Measurements from ENCODE around the gene DTX3. TPM values are rescaled to one million over a fixed set of nuclear protein-coding genes. Genes with fewer than 3 reads are reported as not detected.
"Not testable (repeated sequence)": the region's sequence is repeated elsewhere in the genome, so short reads cannot be mapped to it uniquely, and the experiment has no call there.

The DTX3 gene
- total and polyA plus RNA-seq, 2 of the 13 experiments (the other 11 are each of a cell fraction or from before 2014, with no cell fraction given), result 9.0 to 27.2 TPM

DNA sequence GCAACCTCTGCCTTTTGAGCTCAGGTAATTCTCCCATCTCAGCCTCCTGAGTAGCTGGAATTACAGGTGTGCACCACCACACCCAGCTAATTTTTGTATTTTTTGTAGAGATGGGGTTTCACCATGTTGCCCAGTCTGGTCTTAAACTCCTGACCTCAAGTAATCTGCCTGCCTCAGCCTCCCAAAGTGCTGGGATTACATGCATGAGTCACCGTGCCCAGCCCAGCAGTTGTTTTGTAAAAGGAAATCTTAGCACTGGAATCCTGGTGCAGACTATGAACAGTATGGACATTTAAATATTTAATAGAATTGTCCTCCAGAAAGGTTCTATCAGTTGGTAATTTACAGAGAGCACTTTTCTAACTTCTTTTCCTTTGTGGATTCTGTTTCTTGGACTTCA, 43.5 kb upstream of the DTX3 start:
- H3K79me2 ChIP-seq (ENCODE audit: insufficient read depth, low read length); BruUV-seq (replicated peaks); H3K27ac ChIP-seq (ENCODE audit: extremely low read length, insufficient read depth, low read length); H3K4me2 ChIP-seq (ENCODE audit: low read depth, low read length); H3K36me3 ChIP-seq (replicated peaks in 1 of 2; ENCODE audit: control insufficient read depth in 1 of 2, insufficient read depth in 2 of 2, low read length in 2 of 2); H3K27me3 ChIP-seq (ENCODE audit: control insufficient read depth in 1 of 2, insufficient read depth in 2 of 2, low read length in 2 of 2); H3K9ac ChIP-seq (ENCODE audit: insufficient read depth, low read depth, low read length); H4K20me1 ChIP-seq (ENCODE audit: insufficient read depth, low read length); DNase-seq (ENCODE audit: low spot score); FAIRE-seq; H3K4me3 ChIP-seq (replicated peaks in 1 of 3; ENCODE audit: insufficient read depth in 1 of 3, low read depth in 2 of 3, low read length in 3 of 3); CTCF ChIA-PET (ENCODE audit: low intra/inter-chr PET ratio, low total read pairs); intact Hi-C loops (cut with micrococcal nuclease; ENCODE audit: unreplicated experiment); H3K4me1 ChIP-seq (ENCODE audit: insufficient read depth, low read length); H3K9me3 ChIP-seq (ENCODE audit: low read length); in situ Hi-C loops (cut with HindIII; ENCODE audit: extremely low pct_ligation_motif_present, low pct_unique_long_range_greater_than_20kb); H2AFZ ChIP-seq (ENCODE audit: low read length); ATAC-seq: not testable (repeated sequence)
- POLR2A ChIA-PET, result interaction anchor here (0.7 kb wide), 1 partner anchor 13 kb away, joined by 4 read pairs; no protein-coding TSS in a partner anchor
- TF ChIP-seq FOSL2 (CRISPR knock-in tag; IDR thresholded peaks at IDR 0.05), result 0 out of 2 replicates have a peak, but pooled peaks have one; percentile 26
- 60% methylated on average over 1 of the region's 1 CpG for WGBS (ENCODE audit: low lambda C conversion rate)

DNA sequence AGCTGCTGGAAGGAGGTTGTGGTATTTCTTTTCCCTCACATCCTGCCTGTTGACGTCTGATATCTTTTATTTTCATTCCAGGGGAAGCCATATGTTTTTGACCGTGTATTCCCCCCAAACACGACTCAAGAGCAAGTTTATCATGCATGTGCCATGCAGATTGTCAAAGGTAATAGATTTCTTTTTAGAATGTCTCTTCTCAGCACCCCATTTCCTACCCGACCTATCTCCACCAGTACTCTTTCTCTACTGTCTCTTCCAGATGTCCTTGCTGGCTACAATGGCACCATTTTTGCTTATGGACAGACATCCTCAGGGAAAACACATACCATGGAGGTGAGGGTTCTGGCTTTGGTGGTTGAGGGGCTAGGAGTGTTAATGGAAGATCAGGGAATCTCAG, 41.3 kb upstream of the DTX3 start:
- no peak overlapping the region for H3K4me2 ChIP-seq (ENCODE audit: low read depth, low read length)
- no peak for FAIRE-seq
- BruUV-seq (replicated peaks), result no TSS peak
- H3K79me2 ChIP-seq (ENCODE audit: insufficient read depth, low read length), result no peaks in the 10 kb centered on the region
- no peak overlapping the region for H2AFZ ChIP-seq (ENCODE audit: low read length)
- ChIA-PET CTCF (ENCODE audit: low intra/inter-chr PET ratio, low total read pairs) (no interaction called here), POLR2A (no interaction called here)
- no peak for TF ChIP-seq ATRX (CRISPR knock-in tag; IDR thresholded peaks at IDR 0.05; ENCODE audit: borderline replicate concordance)
- TF ChIP-seq ZNF75D (CRISPR knock-in tag; IDR thresholded peaks at IDR 0.05; ENCODE audit: borderline replicate concordance), result no peak
- no peak for TF ChIP-seq FIP1L1 (IDR thresholded peaks at IDR 0.05; ENCODE audit: borderline replicate concordance, insufficient read depth, low read depth, low read length)
- no peak for TF ChIP-seq ZKSCAN1 (IDR thresholded peaks at IDR 0.05; ENCODE audit: low read length)
- no peak for TF ChIP-seq ZSCAN20 (CRISPR knock-in tag; IDR thresholded peaks at IDR 0.05; ENCODE audit: borderline replicate concordance)
- TF ChIP-seq HNF4G (IDR thresholded peaks at IDR 0.05; ENCODE audit: borderline replicate concordance, low read depth, low read length), result no peak
- TF ChIP-seq HNF4G (CRISPR knock-in tag; IDR thresholded peaks at IDR 0.05; ENCODE audit: borderline replicate concordance, low read depth), result no peak
- H3K9me3 ChIP-seq (ENCODE audit: low read length), result no peaks in the 10 kb centered on the region
- in situ Hi-C loops (cut with HindIII; ENCODE audit: extremely low pct_ligation_motif_present, low pct_unique_long_range_greater_than_20kb), result no loop called here
- H3K27me3 ChIP-seq (ENCODE audit: control insufficient read depth in 1 of 2, insufficient read depth in 2 of 2, low read length in 2 of 2), result no peaks in the 10 kb centered on the region
- H3K36me3 ChIP-seq (replicated peaks in 1 of 2; ENCODE audit: control insufficient read depth in 1 of 2, insufficient read depth in 2 of 2, low read length in 2 of 2), result no peaks in the 10 kb centered on the region
- no peak for ATAC-seq
- H4K20me1 ChIP-seq (ENCODE audit: insufficient read depth, low read length), result no peaks in the 10 kb centered on the region
- no peak overlapping the region for H3K4me3 ChIP-seq (replicated peaks in 1 of 3; ENCODE audit: insufficient read depth in 1 of 3, low read depth in 2 of 3, low read length in 3 of 3)
- 50% methylated on average over 4 of the region's 4 CpGs for WGBS (ENCODE audit: low lambda C conversion rate)
- no peak overlapping the region for H3K27ac ChIP-seq (ENCODE audit: extremely low read length, insufficient read depth, low read length)
- no peak overlapping the region for H3K9ac ChIP-seq (ENCODE audit: insufficient read depth, low read depth, low read length)
- no peak for DNase-seq (ENCODE audit: low spot score)
- intact Hi-C loops (cut with micrococcal nuclease; ENCODE audit: unreplicated experiment), result no loop called here
- H3K4me1 ChIP-seq (ENCODE audit: insufficient read depth, low read length), result no peaks in the 10 kb centered on the region

Measured in HepG2 (cell line).